PC-3 (cell line): ENCODE measurements around the gene LTBP1. TPM values are rescaled to one million over a fixed set of nuclear protein-coding genes. Genes with fewer than 3 reads are reported as not detected.

Experiments
- ATAC-seq: fragments of 200-7000 bp; cut with Tn5 transposase; 2 replicates; pipeline ENCODE4 v1.9.1; 2020; ENCODE audit warnings: mild to moderate bottlenecking, moderate library complexity
- BruUV-seq: library from RNA; stranded (reverse); fragments of 400-500 nt; replicated peaks from 2 replicates; lab custom pipeline; 2021; lab: Mats Ljungman, UMichigan
- CTCF ChIA-PET: fragments of 300-600 bp; sonication (Branson Sonifier 250); formaldehyde crosslinking; loops from one replicate; lab custom pipeline; 2022; ENCODE audit warnings: antibody characterized with exemption; lab: Charles Lee
- POLR2A ChIA-PET: fragments of 300-600 bp; sonication (Branson Sonifier 250); formaldehyde crosslinking; loops from one replicate; lab custom pipeline; 2022; ENCODE audit warnings: antibody characterized with exemption; ENCODE audit not compliant: unreplicated experiment; lab: Charles Lee
- DNase-seq: peaks from one replicate; pipeline ENCODE4 v3.0.0-alpha.2; 2015
- H2AFZ ChIP-seq: fragments of 300-600 bp; sonication (generic); 2 replicates; pipeline ENCODE4 v1.6.0; 2016; ENCODE audit warnings: antibody characterized with exemption, low read length
- H3F3A ChIP-seq: fragments of 300-600 bp; sonication (generic); one replicate; pipeline ENCODE4 v1.6.0; 2017; ENCODE audit warnings: antibody characterized with exemption, low read length, control low read depth, mild to moderate bottlenecking; ENCODE audit not compliant: unreplicated experiment
- H3K27ac ChIP-seq: fragments of 300-600 bp; sonication (generic); 2 replicates; pipeline ENCODE4 v1.5.1; 2016; ENCODE audit warnings: mild to moderate bottlenecking, low read length
- H3K27me3 ChIP-seq: fragments of 300-600 bp; sonication (generic); 2 replicates; pipeline ENCODE4 v1.6.1; 2016; ENCODE audit warnings: low read length, mixed read lengths
- H3K36me3 ChIP-seq: fragments of 300-600 bp; sonication (generic); 2 replicates; pipeline ENCODE4 v1.6.1; 2016; ENCODE audit warnings: low read depth, mixed run types, low read length, mixed read lengths
- H3K4me1 ChIP-seq: fragments of 300-600 bp; sonication (generic); 2 replicates; pipeline ENCODE4 v1.5.1; 2016; ENCODE audit warnings: low read length; ENCODE audit not compliant: insufficient read depth
- H3K4me2 ChIP-seq: fragments of 300-600 bp; sonication (generic); 2 replicates; pipeline ENCODE4 v1.6.0; 2016; ENCODE audit warnings: low read length
- H3K4me3 ChIP-seq: fragments of 300-600 bp; sonication (generic); 2 replicates; pipeline ENCODE4 v1.5.1; 2016; ENCODE audit warnings: mild to moderate bottlenecking, low read length, mixed read lengths
- H3K79me2 ChIP-seq: fragments of 300-600 bp; sonication (generic); 2 replicates; pipeline ENCODE4 v1.6.1; 2017; ENCODE audit warnings: low read length, mixed read lengths
- H3K9ac ChIP-seq: fragments of 300-600 bp; sonication (generic); 2 replicates; pipeline ENCODE4 v1.6.0; 2016; ENCODE audit warnings: mild to moderate bottlenecking, low read length
- H3K9me2 ChIP-seq: fragments of 300-600 bp; sonication (generic); replicated peaks from 2 replicates; pipeline ENCODE4 v1.6.1; 2016; ENCODE audit warnings: mixed run types, low read length, mixed read lengths
- H3K9me3 ChIP-seq: fragments of 300-600 bp; sonication (generic); 2 replicates; pipeline ENCODE4 v1.6.1; 2016; ENCODE audit warnings: low read length, mixed read lengths
- H4K20me1 ChIP-seq: fragments of 300-600 bp; sonication (generic); 2 replicates; pipeline ENCODE4 v1.6.1; 2016; ENCODE audit warnings: low read length, mixed read lengths
- EZH2 ChIP-seq: fragments of 300-600 bp; sonication (generic); IDR thresholded peaks from one replicate; pipeline ENCODE4 v1.6.1; 2017; ENCODE audit warnings: antibody characterized with exemption, mild to moderate bottlenecking, low read length; ENCODE audit not compliant: unreplicated experiment
- EZH2phosphoT487 ChIP-seq: fragments of 300-600 bp; sonication (generic); IDR thresholded peaks from 2 replicates; pipeline ENCODE4 v1.6.1; 2018; ENCODE audit warnings: mild to moderate bottlenecking, antibody characterized with exemption, low read length, borderline replicate concordance
- intact Hi-C: fragments of 100-400 bp; cut with micrococcal nuclease; formaldehyde crosslinking; loops from 2 replicates; pipeline ENCODE4 v1.9.0; 2023
- total RNA-seq: library from RNA; depleted of rRNA; stranded (reverse); fragments of >200 nt; gene quantifications from 2 replicates; pipeline ENCODE4 v1.2.3, GENCODE V29; 2014
- TF ChIP-seq, protein P1 (sequence below): fragments of 300-600 bp; sonication (generic); conservative IDR thresholded peaks from 2 replicates; pipeline ENCODE4 v1.5.1; 2017; ENCODE audit warnings: antibody characterized with exemption, low read depth, mild to moderate bottlenecking, low read length

Gene LTBP1
- total RNA-seq, 1 experiment from 2014 or later = 45.9 TPM

DNA sequence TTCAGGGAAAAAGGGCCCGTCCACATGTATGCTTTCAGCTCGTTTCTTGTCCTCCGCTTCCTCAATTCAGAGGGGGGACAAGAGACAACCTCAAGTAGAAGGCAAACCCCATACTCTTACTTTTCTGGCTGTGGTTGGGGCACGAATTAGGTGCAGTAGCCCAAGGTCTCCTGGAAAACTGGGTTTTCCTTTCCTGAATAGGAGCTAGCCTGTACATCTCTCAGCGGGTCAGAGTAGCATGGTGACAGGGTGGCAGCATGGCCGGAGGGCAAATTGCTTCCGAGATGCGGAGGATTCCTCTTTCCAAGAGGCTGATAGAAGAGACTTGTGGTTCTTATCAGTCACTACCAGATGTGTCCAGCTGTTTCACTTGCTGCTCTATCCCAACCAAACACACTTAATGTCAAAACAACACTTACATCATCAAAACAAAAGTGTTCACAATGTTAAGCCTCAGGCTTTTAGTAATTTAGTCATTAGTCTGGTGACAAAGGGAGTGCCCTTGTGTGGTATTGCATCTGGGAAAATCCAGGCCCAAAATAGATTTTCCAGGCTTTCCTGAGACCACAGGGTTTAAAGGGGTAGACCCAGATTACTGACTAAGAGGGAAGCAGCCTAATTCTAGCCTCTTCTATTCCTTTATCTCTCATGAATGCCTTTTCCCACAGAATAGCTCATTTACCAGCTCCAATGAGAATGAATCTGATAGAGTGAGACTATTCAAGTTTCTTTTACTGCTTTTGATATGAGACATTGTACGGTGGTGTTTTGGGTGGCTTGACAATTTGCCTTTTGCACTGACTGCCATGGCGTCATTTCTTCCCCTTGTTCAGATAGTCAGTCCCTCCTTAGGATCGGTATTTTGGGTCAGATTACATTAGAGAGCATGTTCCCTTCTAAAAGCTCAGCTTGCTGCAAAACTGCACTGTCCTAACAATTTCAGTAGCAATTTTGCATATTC, 162.0 kb downstream of the LTBP1 start:
- no peak overlapping the region for H3K4me2 ChIP-seq
- H3K79me2 ChIP-seq = no peaks in the 10 kb centered on the region
- H3F3A ChIP-seq = no peaks in the 10 kb centered on the region
- intact Hi-C loops = no loop called here
- no peaks in the 10 kb centered on the region for H3K9me3 ChIP-seq
- H3K36me3 ChIP-seq = no peaks in the 10 kb centered on the region
- CTCF ChIA-PET = no interaction called here
- no peaks in the 10 kb centered on the region for H4K20me1 ChIP-seq
- no peaks in the 10 kb centered on the region for H3K27me3 ChIP-seq
- no peak overlapping the region for H3K4me3 ChIP-seq
- no peak for TF ChIP-seq EZH2phosphoT487
- peaks cover 22% of the 10 kb centered on the region for H3K4me1 ChIP-seq
- H3K9ac ChIP-seq = no peak overlapping the region
- POLR2A ChIA-PET = no interaction called here
- DNase-seq = no peak
- no peak overlapping the region for H3K27ac ChIP-seq
- no peak for ATAC-seq
- no TSS peak for BruUV-seq
- H2AFZ ChIP-seq = no peak overlapping the region
- H3K9me2 ChIP-seq = no peaks in the 10 kb centered on the region

DNA sequence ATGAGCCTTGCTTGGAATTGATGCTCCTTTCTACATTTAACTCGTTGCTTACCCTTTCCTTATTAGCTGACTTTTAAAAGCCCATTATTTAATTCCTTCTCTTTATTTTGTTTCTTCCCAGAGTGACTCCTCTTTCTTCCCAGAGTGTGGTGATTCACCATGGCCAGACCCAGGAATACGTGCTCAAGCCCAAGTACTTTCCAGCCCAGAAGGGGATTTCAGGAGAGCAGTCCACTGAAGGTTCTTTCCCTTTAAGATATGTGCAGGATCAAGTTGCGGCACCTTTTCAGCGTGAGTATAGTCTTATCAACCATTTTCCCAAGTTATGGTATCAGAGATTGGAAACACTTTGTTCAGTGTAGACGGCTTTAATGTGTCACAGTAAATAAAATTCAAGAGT, 163.7 kb downstream of the LTBP1 start:
- H3K9ac ChIP-seq = no peak overlapping the region
- H3K4me1 ChIP-seq = peaks cover 9% of the 10 kb centered on the region
- BruUV-seq = no TSS peak
- DNase-seq (no peak), ATAC-seq (no peak)
- no peaks in the 10 kb centered on the region for H4K20me1 ChIP-seq
- no peaks in the 10 kb centered on the region for H3K79me2 ChIP-seq
- H3F3A ChIP-seq = no peaks in the 10 kb centered on the region
- intact Hi-C loops = no loop called here
- H3K27me3 ChIP-seq = no peaks in the 10 kb centered on the region
- H3K4me2 ChIP-seq = no peak overlapping the region
- no peaks in the 10 kb centered on the region for H3K9me2 ChIP-seq
- TF ChIP-seq EZH2 (no peak), EZH2phosphoT487 (no peak)
- TF ChIP-seq, protein P1, sequence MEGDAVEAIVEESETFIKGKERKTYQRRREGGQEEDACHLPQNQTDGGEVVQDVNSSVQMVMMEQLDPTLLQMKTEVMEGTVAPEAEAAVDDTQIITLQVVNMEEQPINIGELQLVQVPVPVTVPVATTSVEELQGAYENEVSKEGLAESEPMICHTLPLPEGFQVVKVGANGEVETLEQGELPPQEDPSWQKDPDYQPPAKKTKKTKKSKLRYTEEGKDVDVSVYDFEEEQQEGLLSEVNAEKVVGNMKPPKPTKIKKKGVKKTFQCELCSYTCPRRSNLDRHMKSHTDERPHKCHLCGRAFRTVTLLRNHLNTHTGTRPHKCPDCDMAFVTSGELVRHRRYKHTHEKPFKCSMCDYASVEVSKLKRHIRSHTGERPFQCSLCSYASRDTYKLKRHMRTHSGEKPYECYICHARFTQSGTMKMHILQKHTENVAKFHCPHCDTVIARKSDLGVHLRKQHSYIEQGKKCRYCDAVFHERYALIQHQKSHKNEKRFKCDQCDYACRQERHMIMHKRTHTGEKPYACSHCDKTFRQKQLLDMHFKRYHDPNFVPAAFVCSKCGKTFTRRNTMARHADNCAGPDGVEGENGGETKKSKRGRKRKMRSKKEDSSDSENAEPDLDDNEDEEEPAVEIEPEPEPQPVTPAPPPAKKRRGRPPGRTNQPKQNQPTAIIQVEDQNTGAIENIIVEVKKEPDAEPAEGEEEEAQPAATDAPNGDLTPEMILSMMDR = no peak
- H3K9me3 ChIP-seq = no peaks in the 10 kb centered on the region
- ChIA-PET POLR2A (no interaction called here), CTCF (no interaction called here)
- H2AFZ ChIP-seq = no peak overlapping the region
- H3K4me3 ChIP-seq = no peak overlapping the region
- H3K27ac ChIP-seq = no peak overlapping the region
- H3K36me3 ChIP-seq = no peaks in the 10 kb centered on the region

DNA sequence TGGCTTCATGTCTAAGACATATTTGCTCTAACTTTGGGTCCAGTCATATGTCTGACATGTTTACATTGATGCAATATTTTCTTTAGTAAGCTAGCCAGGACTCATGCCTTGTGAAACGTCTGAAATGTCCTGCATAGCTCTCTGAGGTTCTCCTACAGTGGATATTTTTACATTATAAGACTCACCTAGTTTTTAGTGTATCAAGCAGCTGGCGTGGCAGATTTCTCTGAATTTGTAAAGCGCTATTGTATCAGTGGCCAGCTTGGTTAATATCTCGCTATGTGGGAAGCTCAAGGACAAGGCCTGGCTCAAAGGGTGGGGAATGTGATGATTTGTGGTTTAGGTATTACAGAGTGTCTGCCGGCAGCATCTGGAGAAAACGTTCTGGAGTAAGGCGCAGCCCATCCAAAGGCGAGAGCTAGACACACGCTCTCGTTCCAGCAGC, 164.3 kb downstream of the LTBP1 start:
- Histone ChIP-seq H3K4me1 (peaks cover 9% of the 10 kb centered on the region), H3K4me3 (no peak overlapping the region), H3K79me2 (no peaks in the 10 kb centered on the region), H4K20me1 (no peaks in the 10 kb centered on the region), H3K27ac (no peak overlapping the region), H3F3A (no peaks in the 10 kb centered on the region), H3K27me3 (no peaks in the 10 kb centered on the region), H3K4me2 (no peak overlapping the region), H3K36me3 (no peaks in the 10 kb centered on the region), H3K9ac (no peak overlapping the region), H2AFZ (no peak overlapping the region), H3K9me2 (no peaks in the 10 kb centered on the region), H3K9me3 (no peaks in the 10 kb centered on the region)
- BruUV-seq = no TSS peak
- peak; percentile 24 for DNase-seq
- TF ChIP-seq EZH2 (no peak), EZH2phosphoT487 (no peak)
- TF ChIP-seq, protein P1 = no peak
- POLR2A ChIA-PET = no interaction called here
- intact Hi-C loops = no loop called here
- CTCF ChIA-PET = no interaction called here
- ATAC-seq = no peak
